GM18511 (cell line): ENCODE data around the gene CAPN7.

ENCODE experiments used
- ATAC-seq: cut with Tn5 transposase; IDR thresholded peaks from one replicate; pipeline ENCODE4 v1.9.1; 2021; ENCODE audit warnings: mild to moderate bottlenecking, moderate library complexity; ENCODE audit not compliant: unreplicated experiment

CAPN7 gene

DNA sequence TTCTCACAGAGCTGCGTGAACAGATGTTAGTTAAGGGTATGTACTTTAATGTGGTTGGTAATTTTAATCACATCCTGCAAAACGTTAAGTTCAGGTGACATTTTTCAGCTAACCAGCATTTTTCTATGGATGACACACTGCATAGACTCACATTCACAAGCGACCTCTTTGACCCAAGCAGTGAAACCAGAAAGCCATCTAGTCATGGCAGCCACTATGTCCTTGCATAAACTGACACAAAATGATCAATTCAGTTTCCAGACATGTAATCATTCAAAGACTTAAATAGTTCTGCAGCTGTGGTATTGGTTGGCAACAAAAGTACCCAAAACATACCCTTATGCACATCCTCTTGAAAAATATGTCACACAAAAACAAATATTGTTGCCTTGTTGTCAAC, 7.4 kb upstream of the CAPN7 start:
- no peak for ATAC-seq

DNA sequence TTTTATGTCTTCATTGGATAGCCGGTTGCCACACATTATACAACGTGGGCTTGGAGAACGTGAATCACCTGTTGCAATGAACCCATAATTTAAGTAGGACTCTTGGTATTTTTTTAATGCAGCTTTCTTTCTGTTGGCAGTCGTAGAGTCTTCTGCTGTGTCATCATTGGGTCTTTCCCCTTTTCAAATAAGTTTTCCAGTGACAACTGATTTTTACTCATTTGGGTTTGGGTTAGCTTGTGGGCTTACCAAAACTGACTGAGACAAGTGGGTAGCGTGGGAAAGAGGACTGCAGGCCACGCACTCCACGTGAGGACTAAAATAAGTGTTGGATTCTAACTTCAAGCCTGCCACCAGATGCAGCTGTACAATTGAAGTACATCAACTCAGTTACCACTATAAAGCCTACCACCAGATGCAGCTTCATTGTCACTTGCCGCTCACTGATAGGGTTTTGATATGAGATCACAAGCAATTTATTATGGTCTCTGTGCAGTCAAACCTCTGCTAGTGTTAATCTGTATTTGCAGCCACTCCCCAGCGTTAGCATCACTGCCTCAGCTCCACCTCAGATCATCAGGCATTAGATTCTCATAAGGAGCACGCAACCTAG, 6.4 kb upstream of the CAPN7 start:
- no peak for ATAC-seq

DNA sequence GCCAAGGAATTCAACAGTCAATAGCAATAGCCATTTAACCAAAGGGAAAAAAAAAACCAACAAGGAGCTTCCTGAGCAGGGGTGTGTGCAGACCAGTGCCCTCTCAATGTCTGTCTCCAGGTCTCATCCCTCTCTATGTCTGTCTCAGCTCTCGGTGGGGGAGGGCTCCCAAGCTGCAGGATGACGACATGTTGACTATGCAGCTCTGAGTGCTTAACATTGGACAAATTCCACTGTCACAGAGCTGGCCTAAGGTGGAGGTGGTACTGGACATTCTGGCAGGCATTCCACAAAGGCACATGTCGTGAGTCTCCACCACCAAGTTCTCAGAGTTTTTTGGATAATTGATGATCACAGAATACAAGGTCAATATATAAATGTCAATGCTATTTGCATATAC, 2.0 kb upstream of the CAPN7 start:
- ATAC-seq = no peak

DNA sequence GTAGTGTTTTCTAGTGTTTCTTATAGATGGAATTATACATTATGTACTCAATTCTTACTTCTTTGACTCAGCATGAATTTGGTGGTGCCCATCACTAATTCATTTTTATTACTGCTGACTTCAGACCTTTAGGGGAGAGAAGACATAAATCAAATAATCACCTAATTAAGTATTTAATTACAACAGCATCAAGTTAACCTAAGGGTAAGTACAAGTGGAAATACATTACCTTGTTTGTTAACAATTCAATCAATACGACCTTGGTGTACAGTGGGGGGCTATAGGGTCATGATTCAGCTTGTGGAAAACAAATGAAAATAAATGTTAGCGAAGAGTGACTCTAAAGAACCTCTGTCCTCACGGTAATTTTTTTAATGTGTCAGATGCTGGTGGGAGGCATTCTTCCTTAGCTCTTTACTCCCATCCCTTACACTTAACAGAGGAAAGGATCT, 538 bp upstream of the CAPN7 start:
- no peak for ATAC-seq

DNA sequence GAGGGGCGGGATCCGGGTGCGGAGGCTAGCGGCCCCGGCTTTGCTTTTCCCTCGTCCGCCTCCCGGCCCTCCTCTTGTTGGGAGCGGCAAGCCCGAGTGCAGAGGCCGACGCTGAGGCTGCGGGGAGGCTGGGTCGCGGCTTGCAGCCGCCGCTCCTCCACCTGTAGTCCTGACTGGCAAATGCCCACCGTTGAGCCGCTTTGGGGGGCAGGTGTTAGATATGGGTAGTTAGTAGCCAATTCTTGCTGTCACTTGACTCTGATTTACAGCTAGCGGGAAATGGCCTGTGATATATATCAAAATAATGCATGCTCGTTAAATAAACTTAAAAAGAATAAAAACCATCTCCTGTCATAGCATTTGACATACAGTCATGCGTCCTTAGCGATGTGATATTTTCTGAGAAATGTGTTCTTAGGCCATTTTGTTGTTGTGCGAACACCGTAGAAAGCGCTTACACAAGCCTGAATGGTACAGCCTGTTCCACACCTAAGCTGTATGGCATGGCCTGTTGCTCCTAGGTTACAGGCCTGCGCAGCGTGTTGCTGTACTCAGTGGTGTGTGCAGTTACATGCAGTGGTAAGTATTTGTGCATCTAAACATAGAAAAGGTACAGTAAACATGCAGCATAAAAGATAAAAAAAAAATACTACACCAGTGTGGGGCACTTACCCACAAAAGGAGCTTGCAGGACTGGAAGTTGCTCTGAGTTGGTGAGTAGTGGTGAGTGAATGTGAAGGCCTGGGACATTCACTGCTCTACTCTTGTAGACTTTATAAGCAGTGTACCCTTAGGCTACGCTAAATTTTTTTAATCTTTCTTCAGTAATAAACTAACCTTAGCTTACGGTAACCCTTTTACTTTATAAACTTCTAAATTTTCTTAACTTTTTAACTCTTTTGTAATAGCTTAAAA, 873 bp downstream of the CAPN7 start:
- ATAC-seq = peak; percentile 38

DNA sequence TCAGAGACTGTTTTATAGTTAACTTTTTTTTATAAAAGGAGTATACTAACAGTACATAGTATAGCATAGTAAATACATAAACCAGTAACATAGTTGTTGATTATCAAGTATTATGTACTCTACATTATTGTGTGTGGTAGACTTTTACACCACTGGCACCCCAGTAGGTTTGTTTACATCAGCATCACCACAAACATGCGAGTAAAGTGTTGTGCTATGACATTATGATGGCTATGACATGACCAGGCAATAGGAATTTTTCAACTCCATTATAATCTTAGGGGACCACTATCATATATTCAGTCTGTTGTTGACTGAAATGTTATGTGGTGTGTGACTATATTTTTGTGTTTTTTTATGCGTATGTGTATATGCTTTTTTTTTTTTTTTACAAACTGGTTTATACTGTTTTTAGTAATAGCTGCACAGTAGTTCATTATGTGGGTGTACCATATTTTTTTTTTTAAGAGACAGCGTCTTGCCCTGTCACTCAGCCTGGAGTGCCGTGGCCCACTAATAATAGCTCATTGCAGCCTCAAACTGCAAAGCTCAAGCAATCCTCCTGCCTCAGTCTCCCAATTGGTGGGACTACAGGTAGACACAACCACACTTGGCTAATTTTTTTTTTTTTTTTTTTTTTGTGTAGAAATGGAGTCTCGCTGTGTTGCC, 1.9 kb downstream of the CAPN7 start:
- no peak for ATAC-seq

DNA sequence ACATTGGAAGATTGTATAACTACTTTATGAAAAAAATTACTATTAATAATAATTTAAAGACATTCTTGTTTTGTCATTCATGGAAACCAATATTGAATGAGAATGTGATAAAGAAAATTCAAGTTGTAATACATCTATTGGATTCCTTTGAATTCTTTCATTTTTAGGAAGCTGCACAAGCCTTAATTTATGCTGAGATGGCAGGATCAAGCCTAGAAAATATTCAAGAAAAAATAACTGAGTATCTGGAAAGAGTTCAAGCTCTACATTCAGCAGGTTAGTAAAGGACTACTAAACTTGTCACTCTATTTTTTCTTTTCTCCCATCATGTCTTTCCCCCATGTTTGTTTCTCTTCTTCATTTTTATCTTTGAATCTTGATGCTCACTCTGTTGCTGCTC, 5.9 kb downstream of the CAPN7 start:
- no peak for ATAC-seq

DNA sequence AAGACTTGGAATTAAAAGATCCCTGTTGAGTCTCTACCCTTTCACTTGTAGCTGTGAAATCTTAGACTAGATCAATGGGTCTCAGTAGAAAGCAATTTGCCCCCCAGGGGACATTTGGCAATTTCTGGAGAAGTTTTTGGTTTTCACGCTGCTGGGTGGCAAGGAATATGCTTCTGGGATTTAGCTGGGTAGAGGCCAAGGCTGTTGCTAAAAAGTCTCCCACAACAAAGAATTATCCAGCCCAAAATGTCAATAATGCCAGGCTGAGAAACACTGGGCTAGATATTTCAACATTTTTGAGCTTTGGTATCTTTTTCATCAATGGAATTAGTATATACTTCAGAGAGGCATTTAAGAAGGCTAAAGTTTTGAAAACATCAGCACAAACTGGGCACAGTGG, 8.7 kb downstream of the CAPN7 start:
- no peak for ATAC-seq

DNA sequence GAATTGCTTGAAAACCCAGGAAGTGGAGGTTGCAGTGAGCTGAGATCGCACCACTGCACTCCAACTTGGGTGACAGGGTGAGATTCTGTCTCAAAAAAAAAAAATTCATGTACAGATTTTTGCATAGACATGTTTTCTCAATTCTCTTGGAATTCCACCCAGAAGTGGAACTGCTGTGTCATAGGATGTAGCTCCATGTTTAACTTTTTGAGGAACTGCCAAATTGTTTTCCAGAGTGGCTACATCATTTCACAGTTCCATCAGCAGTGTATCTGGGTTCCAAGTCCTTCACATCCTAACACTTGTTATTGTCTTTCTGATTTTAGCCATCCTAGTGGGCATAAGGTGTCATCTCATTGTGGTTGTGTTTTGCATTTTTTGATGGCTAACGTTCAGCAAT, 9.9 kb downstream of the CAPN7 start:
- ATAC-seq = no peak

DNA sequence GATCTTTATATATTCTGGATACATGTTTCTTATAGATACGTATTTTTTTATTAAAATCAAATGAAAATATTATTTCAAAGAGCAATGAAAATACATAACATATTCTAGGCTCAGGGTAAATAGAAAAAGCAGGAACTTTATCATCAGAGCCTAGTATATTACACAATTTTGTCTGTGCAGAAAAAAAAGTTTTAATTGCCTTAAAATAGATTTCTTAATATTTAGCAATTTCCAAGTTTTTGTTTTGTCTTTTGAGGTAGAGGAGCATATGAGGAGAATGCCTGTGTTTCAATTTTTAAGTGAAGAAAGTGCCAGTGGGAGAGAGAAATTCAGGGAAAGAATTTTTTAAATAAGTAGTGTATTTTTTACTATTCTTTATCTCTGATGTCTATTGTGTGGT, 10.5 kb downstream of the CAPN7 start:
- no peak for ATAC-seq

DNA sequence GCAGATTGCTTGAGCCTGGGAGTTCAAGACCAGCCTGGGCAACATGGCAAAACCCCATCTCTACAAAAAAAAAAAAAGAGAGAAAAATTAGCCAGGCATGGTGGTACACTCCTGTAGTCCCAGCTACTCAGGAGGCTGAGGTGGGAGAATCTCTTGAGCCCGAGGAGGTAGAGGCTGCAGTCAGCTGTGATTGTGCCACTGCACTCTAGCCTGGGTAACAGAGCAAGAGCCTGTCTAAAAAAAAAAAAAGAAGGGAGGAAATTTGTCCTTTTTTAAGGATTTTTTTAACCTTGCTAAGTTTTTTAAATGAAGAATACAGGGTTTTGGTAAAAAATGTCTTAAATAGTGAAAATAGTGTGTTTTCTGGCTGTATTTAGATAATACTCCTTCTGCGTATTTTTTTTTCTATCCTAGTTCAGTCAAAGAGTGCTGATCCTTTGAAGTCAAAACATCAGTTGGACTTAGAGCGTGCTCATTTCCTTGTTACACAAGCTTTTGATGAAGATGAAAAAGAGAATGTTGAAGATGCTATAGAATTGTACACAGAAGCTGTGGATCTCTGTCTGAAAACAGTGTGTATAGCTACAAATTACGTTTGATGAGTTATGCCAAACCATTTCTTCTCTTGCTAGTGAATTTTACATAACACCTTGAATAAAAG, 11.1 kb downstream of the CAPN7 start:
- no peak for ATAC-seq

DNA sequence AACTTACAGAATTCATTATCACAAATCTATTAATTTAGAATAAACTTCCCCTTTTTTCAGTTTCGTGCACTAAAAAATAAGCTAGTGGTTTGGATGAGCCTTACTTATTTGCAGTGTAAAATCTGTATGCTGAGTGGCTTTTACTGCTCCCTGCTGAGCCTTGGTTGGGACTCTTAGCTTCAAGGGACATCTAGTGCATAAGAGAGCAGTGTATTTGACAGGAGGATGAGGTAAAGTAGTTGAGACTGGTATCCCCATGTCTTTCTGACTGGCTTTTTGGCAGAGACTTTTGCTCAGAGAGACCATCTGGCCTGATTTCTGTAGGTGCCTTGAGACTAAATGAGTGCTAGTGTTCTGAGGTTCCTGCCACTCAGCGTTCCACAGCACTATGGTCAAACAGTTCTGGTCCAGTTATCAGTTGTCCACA, 11.8 kb downstream of the CAPN7 start:
- ATAC-seq = no peak

DNA sequence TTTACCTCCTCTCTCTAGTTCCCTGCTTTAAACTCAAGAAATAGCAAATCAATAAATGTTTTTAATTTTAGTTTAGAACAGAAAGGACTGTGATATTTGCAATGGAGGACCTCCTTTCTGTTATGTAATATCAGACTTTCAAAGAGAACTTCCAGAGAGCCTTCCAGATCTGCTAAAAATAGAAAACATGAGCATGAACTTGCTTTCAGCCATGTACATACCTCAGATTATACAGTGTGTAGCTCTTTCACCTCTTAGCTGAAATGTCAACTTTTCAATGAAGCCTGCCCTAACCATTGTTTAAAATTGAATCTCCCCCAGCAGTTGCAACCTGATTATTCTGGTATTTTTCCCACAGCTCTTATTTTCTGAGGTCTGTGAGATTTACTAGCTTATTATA, 12.6 kb downstream of the CAPN7 start:
- ATAC-seq = no peak

DNA sequence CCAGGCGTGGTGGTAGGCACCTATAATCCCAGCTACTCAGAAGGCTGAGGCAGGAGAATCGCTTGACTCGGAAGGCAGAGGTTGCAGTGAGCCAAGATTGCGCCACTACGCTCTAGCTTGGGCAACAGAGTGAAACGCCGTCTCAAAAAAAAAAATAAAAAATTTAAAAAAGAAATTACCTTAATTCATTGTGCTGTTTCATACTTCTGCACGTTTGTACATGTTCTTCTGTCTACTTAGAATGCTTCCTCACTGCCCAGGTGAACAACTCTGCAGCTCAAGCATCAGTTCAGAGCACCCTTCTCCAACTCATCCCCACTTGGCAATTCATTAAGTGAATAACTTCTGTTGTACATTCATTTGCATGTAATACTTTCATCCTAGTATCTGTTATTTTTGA, 14.0 kb downstream of the CAPN7 start:
- ATAC-seq = no peak

DNA sequence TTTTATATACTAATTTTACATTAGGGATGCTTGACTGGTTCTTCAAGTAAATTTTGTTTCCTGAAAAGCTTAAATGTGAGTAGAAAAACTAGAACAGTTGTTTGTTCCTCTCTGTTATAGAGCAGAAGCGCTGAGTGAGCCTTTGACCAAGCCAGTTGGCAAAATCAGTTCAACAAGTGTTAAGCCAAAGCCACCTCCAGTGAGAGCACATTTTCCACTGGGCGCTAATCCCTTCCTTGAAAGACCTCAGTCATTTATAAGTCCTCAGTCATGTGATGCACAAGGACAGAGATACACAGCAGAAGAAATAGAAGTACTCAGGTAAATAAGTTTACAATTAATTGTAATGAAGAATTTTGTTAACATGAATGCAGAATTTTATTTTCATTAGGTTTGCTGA, 14.6 kb downstream of the CAPN7 start:
- no peak for ATAC-seq

DNA sequence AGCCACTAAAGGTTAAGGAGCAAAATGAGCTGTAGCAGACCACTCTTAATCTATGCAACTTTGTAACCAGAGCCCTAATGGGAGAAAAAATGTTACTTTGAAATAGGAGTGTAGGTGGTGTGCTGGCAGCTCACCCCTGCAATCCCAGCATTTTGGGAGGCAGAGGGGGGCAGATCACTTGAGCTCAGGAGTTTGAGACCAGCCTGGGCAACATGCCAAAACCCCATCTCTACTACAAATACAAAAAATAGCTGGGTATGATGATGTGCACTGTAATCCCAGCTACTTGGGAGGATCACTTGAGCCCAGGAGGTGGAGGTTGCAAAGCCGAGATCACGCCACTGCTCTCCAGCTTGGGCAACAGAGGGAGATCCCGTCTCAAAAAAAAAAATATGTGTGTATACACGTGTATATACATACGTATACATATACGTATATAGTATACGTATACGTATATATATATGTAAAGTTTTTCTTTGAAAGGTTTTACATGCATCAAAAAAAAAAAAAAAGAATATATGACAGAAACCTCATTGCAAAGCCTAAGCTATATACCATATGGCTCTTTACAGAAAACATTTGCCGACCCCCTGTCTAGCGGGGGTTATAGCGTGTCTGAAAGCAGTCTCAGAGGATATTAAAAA, 15.7 kb downstream of the CAPN7 start:
- ATAC-seq = no peak

DNA sequence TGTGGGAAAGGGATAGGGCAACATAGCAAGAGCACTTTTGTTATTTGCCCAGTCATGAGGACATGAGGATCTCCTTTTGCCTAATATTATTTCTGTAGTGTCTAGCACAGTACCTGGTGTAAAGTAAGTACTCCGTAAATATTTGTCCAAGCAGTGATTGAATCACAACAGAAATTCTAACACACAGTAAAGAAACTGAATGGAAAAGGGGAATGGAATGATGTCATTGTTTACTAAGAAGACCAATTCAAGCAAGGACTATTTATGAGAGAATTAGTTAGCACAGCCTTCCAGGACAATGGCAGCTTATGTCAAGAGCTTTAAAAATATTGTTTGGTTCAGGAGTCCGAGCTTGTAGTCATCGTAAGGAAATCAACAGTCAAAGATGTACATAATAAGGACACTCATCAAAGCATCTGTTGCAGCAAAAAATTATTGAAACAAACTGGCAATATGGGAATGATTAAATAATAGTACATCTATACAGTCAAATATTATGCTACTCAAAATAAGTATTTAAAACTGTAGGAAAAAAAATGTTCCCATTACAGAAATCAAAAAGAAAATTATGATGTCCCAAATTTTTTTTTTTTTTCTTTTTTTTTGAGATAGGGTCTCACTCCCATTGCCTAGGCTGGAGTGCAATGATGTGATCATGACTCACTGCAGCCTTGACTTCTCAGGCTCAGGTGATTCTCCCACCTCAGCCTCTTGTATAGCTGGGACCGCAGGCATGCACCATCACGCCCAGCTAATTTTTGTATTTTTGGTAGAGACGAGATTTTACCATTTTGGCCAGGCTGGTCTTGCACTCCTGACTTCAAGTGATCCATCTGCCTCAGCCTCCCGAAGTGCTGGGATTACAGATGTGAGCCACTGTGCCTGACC, 17.9 kb downstream of the CAPN7 start:
- no peak for ATAC-seq

DNA sequence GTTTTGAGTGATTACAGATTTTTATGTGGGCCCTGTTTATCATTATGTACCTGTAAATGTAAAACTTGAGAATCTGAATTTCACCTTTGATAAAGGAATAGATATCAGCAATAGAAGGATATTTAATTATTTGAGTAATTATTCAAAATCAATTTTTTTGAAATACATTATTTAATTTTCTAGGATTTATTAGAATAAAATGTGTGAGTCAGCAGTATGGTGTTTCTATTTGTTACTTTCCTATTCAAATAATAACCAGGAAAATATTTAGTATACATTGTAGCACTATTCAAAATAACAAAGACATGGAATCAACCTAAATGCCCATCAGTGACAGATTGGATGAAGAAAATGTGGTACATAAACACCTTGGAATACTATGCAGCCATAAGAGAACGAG, 22.1 kb downstream of the CAPN7 start:
- ATAC-seq = no peak

DNA sequence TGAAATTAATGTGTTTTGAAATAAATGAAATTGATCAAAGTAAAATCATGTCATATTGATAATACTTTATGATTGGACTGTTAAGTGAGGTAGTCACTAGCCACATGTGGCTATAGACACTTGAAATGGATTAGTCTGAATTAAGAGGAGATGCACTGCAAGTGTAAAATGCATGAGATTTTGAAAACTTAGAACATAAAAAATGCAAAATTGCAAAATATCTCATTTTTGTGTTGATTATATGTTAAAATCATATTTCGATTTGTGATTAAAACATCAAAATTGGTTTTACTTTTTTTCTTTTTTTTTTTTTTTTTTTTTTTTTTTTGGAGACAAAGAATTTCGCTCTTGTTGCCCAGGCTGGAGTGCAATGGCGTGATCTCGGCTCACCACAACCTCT, 23.2 kb downstream of the CAPN7 start:
- ATAC-seq = no peak

DNA sequence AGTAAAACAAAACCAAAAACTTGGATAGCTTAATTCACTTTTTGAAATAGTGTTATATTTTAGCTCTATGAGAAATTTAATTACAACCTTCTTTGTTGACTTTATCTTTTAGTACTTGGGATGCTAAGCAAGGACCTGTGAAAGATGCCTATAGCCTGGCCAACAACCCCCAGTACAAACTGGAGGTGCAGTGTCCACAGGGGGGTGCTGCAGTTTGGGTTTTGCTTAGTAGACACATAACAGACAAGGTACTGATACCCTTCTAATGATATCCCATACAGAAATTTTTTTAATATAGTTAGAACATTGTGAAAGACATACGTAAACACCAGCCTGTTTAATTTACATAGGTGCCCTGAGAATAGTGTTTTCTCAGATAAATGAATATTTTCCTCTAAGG, 35.3 kb downstream of the CAPN7 start:
- ATAC-seq = no peak
